Hepatocyte (in vitro differentiated cells): ENCODE measurements around the gene SLC17A2.

Experiments
- CTCF ChIP-seq: fragments of 200-600 bp; sonication (generic); IDR thresholded peaks from 2 replicates; pipeline ENCODE4 v1.5.1; 2016; ENCODE audit warnings: antibody characterized with exemption, mild to moderate bottlenecking; ENCODE audit not compliant: poor library complexity
- EZH2 ChIP-seq: fragments of 200-600 bp; sonication (generic); IDR thresholded peaks from 2 replicates; pipeline ENCODE4 v1.6.1; 2016; ENCODE audit warnings: antibody characterized with exemption, mild to moderate bottlenecking, borderline replicate concordance
- EZH2phosphoT487 ChIP-seq: fragments of 200-600 bp; sonication (generic); IDR thresholded peaks from one replicate; pipeline ENCODE4 v1.6.1; 2018; ENCODE audit warnings: antibody characterized with exemption, mild to moderate bottlenecking, low read depth, moderate library complexity; ENCODE audit not compliant: unreplicated experiment, severe bottlenecking

- TF ChIP-seq CTCF (no peak), EZH2 (no peak), EZH2phosphoT487 (no peak)
These were observed 32.1 kb downstream of the SLC17A2 start for GRCh38 chr6:25898289-25898977.
